ENCODE results near the gene GNPTAB.
"Not testable (repeated sequence)": the region's sequence is repeated elsewhere in the genome, so short reads cannot be mapped to it uniquely, and the experiment has no call there.

Gene GNPTAB

DNA sequence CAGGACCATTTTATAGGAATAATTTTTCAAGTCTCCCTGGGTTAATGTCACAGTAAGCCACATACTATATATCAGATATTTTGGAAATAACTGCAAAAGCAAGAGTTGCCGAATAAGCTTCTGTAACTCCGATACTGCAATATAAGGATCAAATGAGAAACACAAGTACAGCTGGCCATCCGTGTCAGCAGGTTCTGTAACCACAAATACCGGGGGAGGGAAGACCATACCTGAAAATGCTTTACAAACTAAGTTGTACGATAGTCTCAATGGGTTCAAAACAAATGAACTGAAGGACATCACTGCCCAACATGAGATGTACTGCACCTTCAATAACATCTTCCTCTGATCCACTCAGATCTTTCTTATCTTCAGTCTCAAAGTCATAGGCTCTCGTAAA lies 93.3 kb downstream of the GNPTAB start:
- DNase-seq (ENCODE audit: low read depth in 2 of 2): no peak

DNA sequence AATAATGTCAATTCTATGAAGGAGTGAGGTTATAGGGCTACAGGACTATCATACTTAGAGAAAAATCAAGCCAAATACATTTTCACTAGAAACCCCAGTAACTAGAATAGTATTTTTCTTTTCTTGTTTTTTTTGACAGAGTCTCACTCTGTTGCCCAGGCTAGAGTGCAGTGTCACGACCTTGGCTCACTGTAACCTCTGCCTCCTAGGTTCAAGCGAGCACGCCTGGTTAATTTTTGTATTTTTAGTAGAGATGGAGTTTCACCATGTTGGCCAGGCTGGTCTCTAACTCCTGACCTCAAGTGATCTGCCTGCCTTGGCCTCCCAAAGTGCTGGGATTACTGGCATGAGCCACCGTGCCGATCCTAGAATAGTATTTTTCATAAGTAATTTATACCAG lies 96.3 kb downstream of the GNPTAB start:
- not testable (repeated sequence) for DNase-seq (ENCODE audit: low read depth in 2 of 2)

DNA sequence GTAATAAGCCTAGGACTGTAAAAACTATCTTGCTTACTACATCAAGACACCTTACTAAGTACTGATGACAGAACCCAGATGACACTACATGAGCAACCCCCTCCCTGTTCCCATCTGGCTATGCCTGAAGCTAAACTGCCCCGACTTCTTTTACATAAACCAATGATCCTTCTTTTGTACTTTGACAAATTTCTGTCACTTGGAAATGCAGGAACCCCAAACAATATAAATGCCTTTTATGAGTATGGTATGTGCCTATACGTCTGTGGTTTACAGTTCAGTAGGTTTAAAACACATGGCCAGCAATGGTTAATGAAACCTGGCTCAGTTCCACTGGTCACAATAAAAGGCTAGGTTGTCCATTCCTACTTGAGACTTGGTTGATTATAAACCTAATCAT lies 97.6 kb downstream of the GNPTAB start:
- no peak for DNase-seq (ENCODE audit: low read depth in 2 of 2)

DNA sequence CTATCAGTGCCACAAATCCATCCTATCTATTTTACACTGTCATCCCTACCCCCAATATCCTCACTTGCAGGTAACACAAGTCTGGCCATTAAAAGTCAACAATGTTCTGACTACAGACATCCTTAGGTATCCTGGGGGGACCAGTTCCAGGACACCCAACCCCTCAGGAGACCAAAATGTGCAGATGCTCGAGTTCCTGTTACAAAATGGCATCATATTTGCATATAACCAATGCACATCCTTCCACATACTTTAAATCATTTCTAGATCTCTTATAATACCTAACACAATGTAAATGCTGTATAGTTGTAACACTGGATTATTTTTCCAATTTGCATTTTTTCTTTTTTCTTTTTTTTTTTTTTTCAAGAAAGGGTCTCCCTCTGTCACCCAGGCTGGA lies 98.4 kb downstream of the GNPTAB start:
- no peak for DNase-seq (ENCODE audit: low read depth in 2 of 2)

DNA sequence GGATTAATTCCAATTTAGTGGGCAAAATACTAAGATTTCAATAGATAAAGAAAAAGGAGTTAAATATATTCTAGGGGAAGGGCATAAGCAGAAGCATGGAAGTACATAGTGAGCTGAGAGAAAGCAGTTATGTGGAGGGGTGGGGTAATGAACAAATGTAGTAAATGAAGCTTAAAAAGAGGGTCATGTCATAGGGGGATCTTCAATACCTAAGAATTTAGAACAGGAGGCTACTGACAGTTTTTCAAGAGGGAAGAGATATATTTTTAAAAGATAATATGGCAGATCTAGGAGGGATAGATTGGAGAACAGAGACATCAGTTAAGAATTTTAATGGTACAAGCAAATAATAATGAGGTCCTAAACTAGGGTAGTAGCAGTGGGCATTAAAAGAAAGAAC lies 100.9 kb downstream of the GNPTAB start:
- DNase-seq (ENCODE audit: low read depth in 2 of 2): no peak

DNA sequence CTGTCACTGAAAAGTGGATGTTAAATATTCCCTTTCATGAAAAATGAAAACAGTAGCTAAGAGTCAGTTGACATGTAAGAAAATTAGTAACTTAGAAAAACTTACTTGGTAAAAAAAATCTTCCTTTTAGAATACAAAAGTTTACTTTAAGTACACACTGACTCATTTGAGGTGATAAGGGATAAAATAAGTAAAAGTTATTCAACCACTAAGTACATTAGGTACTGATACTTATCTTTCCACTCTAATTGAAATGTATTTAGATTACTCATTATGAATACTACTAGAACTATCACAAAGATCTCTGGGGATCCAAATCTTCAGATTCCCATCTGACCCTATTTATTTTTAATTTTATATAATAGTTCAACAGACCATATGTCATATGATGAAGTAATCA lies 103.7 kb downstream of the GNPTAB start:
- no peak for DNase-seq (ENCODE audit: low read depth in 2 of 2)

DNA sequence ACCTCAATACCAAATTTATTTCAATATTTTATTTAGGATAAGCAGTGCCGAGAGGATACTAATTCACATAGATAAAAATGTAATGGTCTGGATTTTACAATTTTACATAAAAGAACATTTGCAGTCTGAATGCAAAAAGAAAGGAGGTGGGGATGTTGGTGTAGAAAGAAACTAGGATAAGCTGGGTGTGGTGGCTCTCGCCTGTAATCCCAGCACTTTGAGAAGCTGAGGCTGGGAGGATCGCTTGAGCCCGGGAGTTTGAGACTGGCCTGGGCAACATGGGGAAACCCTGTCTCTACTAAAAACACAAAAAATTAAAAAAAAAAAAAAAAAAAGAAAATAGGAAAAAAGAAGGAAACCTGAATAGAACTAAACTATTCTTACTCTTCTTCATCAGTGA lies 108.4 kb downstream of the GNPTAB start:
- DNase-seq (ENCODE audit: low read depth in 2 of 2): no peak

DNA sequence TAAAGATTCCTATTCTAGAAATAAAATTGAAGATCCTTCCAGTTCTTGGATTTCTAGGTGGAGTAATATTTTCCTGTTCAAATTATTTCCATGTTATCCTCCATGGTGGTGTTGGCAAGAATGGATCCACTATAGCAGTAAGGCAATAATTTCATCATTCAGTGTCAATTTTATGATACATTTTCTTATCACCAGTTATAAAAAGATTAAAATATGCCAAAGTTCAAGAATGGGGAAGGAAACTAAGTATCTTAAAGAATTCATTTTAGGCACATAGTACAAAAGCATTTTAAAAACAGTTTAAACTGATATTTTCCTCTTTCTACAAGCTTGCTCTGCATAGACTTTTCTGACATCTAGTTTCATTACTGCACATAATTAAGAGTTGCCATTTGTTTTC lies 110.6 kb downstream of the GNPTAB start:
- no peak for DNase-seq (ENCODE audit: low read depth in 2 of 2)

DNA sequence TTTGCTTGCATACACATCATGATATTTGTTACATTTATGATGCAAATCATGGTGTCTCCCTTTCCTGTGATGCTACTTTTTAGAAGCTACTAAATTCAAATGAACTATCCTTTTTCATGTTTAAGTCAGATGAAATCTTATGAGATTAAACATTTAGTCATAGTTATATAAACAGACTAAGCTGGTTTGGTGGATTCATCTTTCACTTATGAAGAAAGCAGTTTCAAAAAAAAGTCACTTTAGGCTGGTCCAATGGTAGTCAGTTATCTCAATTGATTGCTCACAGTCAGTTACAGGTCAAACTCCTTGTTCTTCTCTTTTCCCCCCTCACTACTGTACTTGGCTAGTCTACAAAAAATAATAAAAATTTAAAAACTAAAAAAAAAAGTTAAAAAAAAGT lies 111.2 kb downstream of the GNPTAB start:
- no peak for DNase-seq (ENCODE audit: low read depth in 2 of 2)

DNA sequence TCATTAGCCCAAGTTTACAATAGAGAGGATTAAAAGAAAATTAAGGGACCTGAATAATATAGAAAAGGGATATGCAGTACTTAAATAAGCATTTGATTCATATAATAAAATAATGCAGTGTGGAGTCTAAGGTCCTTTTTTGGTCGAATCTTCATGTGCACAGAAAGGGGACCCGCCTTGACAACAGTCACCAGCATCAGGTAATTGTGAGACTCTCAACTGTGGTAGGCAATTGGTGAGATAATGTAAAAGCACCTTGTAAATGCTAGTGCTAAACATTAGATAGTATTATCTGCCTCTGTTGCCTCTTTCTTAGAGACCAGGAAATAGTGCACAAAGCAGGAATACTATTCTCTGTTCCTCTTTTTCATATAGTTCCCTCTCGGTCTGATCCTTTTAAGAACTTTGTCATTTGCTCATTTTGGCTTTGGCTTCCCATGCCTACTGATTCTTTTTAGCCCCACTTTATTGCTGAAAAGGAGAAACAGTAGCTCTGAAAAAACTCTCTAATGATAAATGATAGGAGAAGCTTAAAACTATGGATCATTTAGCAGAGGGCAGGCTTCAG lies 115.8 kb downstream of the GNPTAB start:
- no peak for DNase-seq (ENCODE audit: low read depth in 2 of 2)

DNA sequence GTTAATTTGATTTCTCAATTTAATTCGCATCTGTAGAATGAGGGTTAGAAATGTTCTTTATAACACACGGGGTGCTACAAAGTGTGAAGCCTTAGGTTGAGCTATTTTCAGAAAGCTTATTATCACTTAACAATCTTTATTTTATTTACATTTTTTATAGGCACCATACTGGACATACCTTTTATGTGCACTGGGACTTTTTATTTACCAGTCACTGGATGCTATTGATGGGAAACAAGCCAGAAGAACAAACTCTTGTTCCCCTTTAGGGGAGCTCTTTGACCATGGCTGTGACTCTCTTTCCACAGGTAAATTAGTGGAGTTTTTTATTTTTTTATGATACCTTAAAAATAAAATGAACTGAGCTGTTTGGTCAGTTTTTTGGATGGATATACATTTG lies 116.8 kb downstream of the GNPTAB start:
- no peak for DNase-seq (ENCODE audit: low read depth in 2 of 2)

DNA sequence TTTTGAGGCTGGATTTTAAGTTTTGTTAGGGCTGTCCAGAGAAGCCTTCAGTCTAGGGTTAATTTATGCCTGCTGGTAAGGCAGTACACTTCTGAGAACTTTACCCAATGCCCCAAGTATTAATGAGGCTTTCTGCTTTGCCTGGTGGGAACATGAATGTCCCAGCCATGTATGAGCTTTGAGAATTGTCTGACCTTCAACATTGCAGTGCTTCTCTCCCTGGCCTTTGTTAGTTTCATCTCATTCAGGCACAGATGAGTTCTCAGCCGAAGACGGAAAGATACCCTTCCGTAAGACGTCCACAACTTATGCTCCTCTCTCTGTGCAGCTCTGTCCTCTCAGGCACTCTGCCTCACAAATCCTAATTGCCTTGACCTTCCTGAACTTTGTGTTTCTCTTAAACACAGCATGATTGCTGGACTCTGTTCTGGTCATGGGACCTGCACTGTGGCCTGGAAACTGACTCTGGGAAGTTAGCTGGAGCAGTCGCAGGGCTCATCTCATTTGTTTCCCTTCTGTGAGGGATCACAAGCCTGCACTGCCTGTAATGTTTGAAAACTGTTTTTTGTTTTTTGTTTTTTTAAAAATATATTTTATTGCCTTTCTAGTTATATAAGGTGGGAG lies 117.6 kb downstream of the GNPTAB start:
- no peak for DNase-seq (ENCODE audit: low read depth in 2 of 2)

DNA sequence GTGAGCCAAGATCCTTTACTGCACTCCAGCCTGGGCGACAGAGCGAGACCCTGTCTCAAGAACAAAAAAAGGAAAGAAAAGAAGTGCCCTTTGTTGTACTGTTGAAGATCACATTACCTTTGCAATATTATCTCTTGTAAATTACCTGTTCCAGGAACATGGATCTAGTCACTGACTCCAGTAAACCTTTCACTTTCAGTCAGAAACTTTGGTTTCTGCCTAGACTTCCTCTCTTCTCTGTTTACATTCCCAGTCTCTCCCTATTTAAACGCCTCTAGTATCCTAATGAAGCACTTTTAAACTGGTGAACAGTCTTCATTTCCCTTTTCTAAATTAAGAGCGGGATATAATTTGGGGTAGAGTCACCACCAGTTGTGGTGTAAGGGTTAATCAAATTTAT lies 120.5 kb downstream of the GNPTAB start:
- no peak for DNase-seq (ENCODE audit: low read depth in 2 of 2)

DNA sequence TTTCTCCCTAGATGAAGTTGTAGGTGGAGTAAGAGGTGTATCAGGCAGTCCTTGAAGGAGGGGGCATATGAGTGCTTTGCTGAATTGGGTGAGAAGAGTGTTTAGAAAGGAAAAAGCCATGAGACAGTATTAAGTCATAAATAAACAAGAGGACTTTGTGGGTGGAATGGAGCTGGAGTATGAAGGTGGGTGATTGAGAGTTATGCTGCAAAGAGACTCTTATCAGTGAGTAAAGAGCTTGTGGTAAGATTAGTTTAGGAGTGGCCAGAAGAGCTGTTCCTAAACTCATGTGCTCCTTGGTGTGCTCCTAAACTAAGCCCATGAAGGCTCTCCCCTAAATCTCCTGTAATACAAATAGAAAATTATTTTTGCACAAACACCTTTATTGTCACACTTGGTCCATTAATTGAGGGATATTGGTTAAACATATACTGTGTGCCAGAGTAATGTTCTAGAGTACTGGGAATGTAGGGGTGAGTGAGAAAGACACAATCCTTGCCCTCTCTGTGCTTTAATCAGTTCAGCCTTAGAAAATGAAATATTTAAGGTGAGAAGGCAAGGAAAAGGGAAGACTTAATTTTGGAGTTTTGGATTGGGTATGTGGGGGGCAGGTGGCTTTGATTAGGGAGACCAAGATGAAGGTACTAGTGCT lies 123.5 kb downstream of the GNPTAB start:
- DNase-seq (ENCODE audit: low read depth in 2 of 2): no peak

DNA sequence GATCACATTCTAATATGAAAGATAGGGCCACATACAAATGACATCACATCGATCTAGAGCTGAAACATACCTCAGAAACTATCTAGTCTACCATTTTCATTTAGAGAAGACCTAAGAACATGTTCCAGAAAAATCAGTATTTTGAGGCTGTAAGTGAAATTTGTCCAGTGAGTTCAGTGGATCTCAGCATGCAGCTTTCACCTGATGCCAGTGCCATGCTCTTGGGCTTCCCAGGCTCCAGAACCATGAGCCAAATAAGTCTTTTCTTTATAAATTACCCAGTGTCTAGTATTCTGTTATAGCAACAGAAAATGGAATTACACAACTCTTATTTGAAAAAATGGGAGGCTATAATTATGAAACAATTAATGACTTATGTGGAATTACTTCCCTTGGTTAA lies 124.4 kb downstream of the GNPTAB start:
- DNase-seq (ENCODE audit: low read depth in 2 of 2): no peak

DNA sequence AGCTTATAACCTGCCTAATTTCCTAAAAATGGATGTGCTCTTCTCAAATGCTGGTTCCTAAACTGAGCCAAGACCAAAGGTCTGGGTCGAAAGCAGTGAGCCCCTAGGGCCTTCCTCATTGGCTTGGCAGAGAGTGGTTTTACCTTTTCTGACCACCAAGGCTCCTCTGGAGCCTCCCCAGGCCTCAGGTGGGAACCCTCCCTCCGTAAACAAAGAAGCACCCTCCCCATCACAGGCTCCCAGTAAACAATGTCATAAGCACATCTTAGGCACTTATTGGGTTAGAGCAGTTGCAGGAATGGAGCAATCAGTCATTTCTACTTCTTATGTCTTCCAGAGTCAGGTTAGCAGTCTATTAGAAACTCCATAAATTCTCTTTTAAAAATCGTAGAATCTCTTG lies 127.3 kb downstream of the GNPTAB start:
- DNase-seq (ENCODE audit: low read depth in 2 of 2): no peak

DNA sequence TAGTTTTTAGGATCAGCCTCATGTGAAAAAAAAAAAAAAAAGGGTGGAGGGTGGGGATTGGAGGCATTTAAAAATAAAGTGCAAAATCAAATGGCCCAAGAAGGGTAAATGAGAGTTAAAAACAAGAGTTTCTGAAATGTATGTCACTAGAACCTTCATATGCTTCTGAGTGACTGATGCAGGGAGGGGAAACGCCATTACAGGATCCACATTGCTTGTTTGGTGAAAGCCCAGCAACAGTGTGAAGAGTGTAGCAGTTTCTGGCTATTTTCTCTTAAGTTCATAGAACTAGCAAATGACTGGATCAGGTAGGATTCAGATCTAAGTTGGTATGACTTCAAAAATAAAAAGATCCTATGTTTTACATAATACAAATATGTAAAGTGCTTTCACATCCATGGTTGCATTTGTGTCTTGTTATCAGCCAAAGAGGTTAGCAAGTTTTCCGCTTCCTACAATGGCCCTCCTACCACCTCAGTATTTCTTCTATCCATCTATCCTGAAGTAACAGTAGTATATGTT lies 130.4 kb downstream of the GNPTAB start:
- no peak for DNase-seq (ENCODE audit: low read depth in 2 of 2)

DNA sequence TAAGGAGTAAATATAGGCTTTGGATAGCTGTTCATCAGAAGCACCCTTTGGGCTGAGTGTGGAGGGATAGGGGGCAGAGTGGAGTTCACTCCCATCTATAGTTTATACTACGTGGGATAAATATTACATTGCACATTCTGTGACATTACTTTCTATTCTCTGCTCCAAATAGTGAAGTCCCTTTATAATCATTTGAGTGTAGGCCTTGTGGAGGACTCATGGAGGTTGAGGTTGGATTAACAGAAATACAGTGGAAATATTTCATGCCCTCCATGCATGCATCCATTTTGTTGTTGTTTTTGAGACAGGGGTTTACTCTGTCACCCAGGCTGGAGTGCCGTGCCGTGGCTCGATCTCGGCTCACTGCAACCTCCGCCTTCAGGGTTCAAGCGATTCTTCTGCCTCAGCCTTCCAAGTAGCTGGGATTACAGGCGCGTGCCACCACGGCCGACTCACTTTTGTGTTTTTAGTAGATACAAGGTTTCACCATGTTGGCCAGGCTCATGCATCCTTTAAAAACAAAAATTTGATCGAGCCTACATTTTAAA lies 131.9 kb downstream of the GNPTAB start:
- no peak for DNase-seq (ENCODE audit: low read depth in 2 of 2)

DNA sequence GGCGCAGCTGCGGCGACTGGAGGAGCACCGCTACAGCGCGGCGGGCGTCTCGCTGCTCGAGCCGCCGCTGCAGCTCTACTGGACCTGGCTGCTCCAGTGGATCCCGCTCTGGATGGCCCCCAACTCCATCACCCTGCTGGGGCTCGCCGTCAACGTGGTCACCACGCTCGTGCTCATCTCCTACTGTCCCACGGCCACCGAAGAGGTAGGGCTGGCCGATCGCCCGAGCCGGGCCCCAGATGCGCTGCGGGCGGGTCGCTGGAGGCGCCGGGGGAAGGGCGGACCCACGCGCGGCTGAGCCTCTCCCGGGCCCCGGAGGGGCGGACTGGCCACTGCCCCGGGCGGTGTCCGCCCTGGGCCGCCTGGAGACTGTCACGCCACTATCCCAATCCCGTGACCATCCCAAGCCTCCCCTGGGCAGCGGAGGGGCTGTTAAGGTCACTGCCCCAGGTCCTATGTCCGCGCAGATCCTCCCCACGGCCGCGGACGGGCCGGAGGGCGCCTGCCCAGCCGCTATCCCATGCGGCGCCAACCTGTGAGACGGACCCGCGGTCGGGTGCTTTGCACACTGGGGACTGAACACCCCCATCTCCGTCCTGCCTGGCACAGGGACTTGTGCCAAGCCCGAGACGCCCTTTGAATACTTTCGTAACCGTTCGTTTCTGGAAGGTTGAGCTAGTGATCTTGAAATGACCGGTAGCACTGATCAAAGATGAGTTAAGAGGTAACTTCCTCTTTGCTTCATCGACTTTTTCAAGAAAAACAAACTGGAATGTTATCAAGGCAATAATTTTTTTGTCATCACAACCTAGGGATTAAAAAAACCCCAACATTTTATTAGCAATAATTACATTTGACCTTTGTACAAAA lies 132.6 kb downstream of the GNPTAB start:
- DNase-seq (ENCODE audit: low read depth in 2 of 2): no peak

DNA sequence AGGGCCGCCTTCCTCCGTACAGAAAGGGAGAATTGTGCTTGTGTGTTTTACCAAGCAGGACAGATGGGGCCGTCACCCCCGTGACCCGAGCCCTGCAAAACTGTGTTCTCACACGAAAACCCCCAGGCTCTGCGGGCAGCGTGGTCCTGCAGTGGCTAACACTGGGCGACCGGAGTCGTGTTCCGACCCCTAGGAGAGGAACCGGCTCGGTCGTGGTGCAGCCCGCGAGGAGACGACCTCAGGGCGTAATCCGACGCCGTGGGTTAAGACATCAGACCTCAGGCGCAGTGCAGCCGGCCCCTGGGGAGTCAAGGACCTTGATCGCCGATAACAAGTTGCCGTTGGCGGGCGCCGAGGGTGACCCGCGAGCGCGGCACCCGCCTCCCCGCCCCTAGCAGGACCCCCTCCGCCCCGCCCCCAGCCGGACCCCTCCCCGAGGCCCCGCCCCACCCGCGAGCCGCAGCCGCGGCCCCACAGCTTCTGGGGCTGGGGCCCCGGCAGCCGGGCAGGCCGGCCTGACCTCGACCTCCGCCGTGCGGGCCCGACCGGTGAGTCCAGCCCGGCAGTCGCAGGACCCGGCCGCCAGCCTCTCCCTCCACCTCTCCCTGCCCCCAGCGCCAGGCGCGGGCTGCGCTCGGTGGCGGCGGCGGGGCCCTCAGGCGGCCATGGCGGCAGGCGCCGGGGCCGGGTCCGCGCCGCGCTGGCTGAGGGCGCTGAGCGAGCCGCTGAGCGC lies 133.4 kb downstream of the GNPTAB start, which contains the start of gene CHPT1:
TSS of gene CHPT1 (plus strand) at position 444 of the 733 bp plus-strand sequence. CDS start at position 666, 222 bp downstream.
- DNase-seq (ENCODE audit: low read depth in 2 of 2): no peak
